ENCODE measurements around the gene ZDHHC19.
"Not testable (repeated sequence)": the region's sequence is repeated elsewhere in the genome, so short reads cannot be mapped to it uniquely, and the experiment has no call there.

The ZDHHC19 gene

GRCh38 chr3:196225763-196226364 lies 14.7 kb upstream of the ZDHHC19 start:
- no peak for DNase-seq (ENCODE audit: low read depth, low spot score)

GRCh38 chr3:196225086-196225485 lies 13.9 kb upstream of the ZDHHC19 start:
- DNase-seq (ENCODE audit: low read depth, low spot score) = no peak

More at GRCh38 chr3:196225763-196226364, 14.7 kb upstream of the ZDHHC19 start:
- no peak overlapping the region for H3K27ac ChIP-seq

GRCh38 chr3:196222876-196223595 lies 11.8 kb upstream of the ZDHHC19 start:
- H3K27ac ChIP-seq = no peak overlapping the region
- peak; percentile 45 for DNase-seq (ENCODE audit: low read depth, low spot score)

More at GRCh38 chr3:196225086-196225485, 13.9 kb upstream of the ZDHHC19 start:
- no peak overlapping the region for H3K27ac ChIP-seq

- DNase-seq (ENCODE audit: low read depth, low spot score) = no peak
Measured at GRCh38 chr3:196220991-196221390, 9.8 kb upstream of the ZDHHC19 start.

GRCh38 chr3:196220587-196220986 lies 9.4 kb upstream of the ZDHHC19 start:
- no peak for DNase-seq (ENCODE audit: low read depth, low spot score)
- H3K27ac ChIP-seq = no peak overlapping the region

More at GRCh38 chr3:196220991-196221390, 9.8 kb upstream of the ZDHHC19 start:
- no peak overlapping the region for H3K27ac ChIP-seq

- no peak overlapping the region for H3K27ac ChIP-seq
- no peak for DNase-seq (ENCODE audit: low read depth, low spot score)
Measured at GRCh38 chr3:196219970-196220311, 8.7 kb upstream of the ZDHHC19 start.

- H3K27ac ChIP-seq = no peak overlapping the region
- no peak for DNase-seq (ENCODE audit: low read depth, low spot score)
Measured at GRCh38 chr3:196219194-196219969, 8.2 kb upstream of the ZDHHC19 start.

- H3K27ac ChIP-seq = no peak overlapping the region
- DNase-seq (ENCODE audit: low read depth, low spot score) = no peak
Measured at GRCh38 chr3:196218155-196218712, 7.0 kb upstream of the ZDHHC19 start.

GRCh38 chr3:196217307-196218154 lies 6.3 kb upstream of the ZDHHC19 start:
- no peak overlapping the region for H3K27ac ChIP-seq
- DNase-seq (ENCODE audit: low read depth, low spot score) = no peak

GRCh38 chr3:196216681-196217211 lies 5.5 kb upstream of the ZDHHC19 start:
- no peak for DNase-seq (ENCODE audit: low read depth, low spot score)
- no peak overlapping the region for H3K27ac ChIP-seq

- H3K27ac ChIP-seq = no peak within 1 kb of the TSS
- no peak for DNase-seq (ENCODE audit: low read depth, low spot score)
Measured at GRCh38 chr3:196216089-196216564, 4.9 kb upstream of the ZDHHC19 start, which contains the start of gene SLC51A. Gene SLC51A, plus strand, starts transcription at chr3:196216534. Its CDS starts 179 bp downstream, at chr3:196216713.

GRCh38 chr3:196215493-196216020 lies 4.4 kb upstream of the ZDHHC19 start:
- no peak for DNase-seq (ENCODE audit: low read depth, low spot score)
- no peak overlapping the region for H3K27ac ChIP-seq

GRCh38 chr3:196214783-196215441 lies 3.7 kb upstream of the ZDHHC19 start:
- no peak overlapping the region for H3K27ac ChIP-seq
- no peak for DNase-seq (ENCODE audit: low read depth, low spot score)

GRCh38 chr3:196209944-196210672 lies 1.1 kb downstream of the ZDHHC19 start:
- H3K27ac ChIP-seq = not testable (repeated sequence)

GRCh38 chr3:196208942-196209695 lies 2.1 kb downstream of the ZDHHC19 start:
- DNase-seq (ENCODE audit: low read depth, low spot score) = no peak
- H3K27ac ChIP-seq = no peak overlapping the region

More at GRCh38 chr3:196209944-196210672, 1.1 kb downstream of the ZDHHC19 start:
- not testable (repeated sequence) for DNase-seq (ENCODE audit: low read depth, low spot score)

- no peak overlapping the region for H3K27ac ChIP-seq
- no peak for DNase-seq (ENCODE audit: low read depth, low spot score)
Measured at GRCh38 chr3:196207833-196208607, 3.2 kb downstream of the ZDHHC19 start.
